Ascending aorta (tissue), 2 donors: Measurements from ENCODE around the gene STMN1. TPM values are rescaled to one million over a fixed set of nuclear protein-coding genes. Genes with fewer than 3 reads are reported as not detected.

Experiments
- DNase-seq, 2 donors: peaks; one replicate each; pipeline ENCODE4 v3.0.0-alpha.2; 2019; ENCODE audit warnings: low spot score in 2 of 2
- H3K27ac ChIP-seq, 2 donors: fragments of 200-600 bp; sonication (generic); one replicate each; pipeline ENCODE4 v1.5.1; 2016 to 2017; ENCODE audit warnings: mild to moderate bottlenecking in 1 of 2
- H3K27me3 ChIP-seq: fragments of 200-600 bp; sonication (generic); one replicate; pipeline ENCODE4 v1.5.1; 2017
- H3K36me3 ChIP-seq, 2 donors: fragments of 200-600 bp; sonication (generic); one replicate each; pipeline ENCODE4 v1.5.1; 2016
- H3K4me1 ChIP-seq, 2 donors: fragments of 200-600 bp; sonication (generic); one replicate each; pipeline ENCODE4 v1.5.1; 2016 to 2017; ENCODE audit warnings: mild to moderate bottlenecking in 1 of 2
- H3K4me3 ChIP-seq, 2 donors: fragments of 200-600 bp; sonication (generic); one replicate each; pipeline ENCODE4 v1.5.1; 2016 to 2017; ENCODE audit warnings: mild to moderate bottlenecking in 1 of 2
- H3K9me3 ChIP-seq, 2 donors: fragments of 200-600 bp; sonication (generic); one replicate each; pipeline ENCODE4 v1.5.1; 2016
- CTCF ChIP-seq, 3 experiments: fragments of 200-600 bp in 2 of 3; fragments of 450-650 bp in 1 of 3; sonication (generic) in 2 of 3; IDR thresholded peaks; one replicate each; pipeline ENCODE4 v1.5.1; 2016 to 2019; ENCODE audit warnings: antibody characterized with exemption in 3 of 3, mild to moderate bottlenecking in 1 of 3, moderate library complexity in 1 of 3
- intact Hi-C: fragments of 100-400 bp; cut with DNase I; formaldehyde crosslinking; loops from one replicate; pipeline ENCODE4 v1.15.1; 2023
- total RNA-seq: library from RNA; depleted of rRNA; stranded (reverse); fragments of >200 nt; gene quantifications from one replicate; pipeline ENCODE4 v1.1.0, GENCODE V29; 2016

STMN1 gene
- total RNA-seq, 1 donor from 2014 or later = 16.8 TPM

- no peak overlapping the region for H3K27ac ChIP-seq
- TF ChIP-seq CTCF (IDR thresholded peaks at IDR 0.05) = no peak
- intact Hi-C loops = no loop called here
Measured at GRCh38 chr1:25889470-25889869, 16.7 kb downstream of the STMN1 start.

GRCh38 chr1:25888426-25888987 is 17.7 kb downstream of the STMN1 start:
- no peaks in the 10 kb centered on the region for H3K36me3 ChIP-seq
- DNase-seq = no peak
- H3K4me1 ChIP-seq = peaks cover 3 to 14% of the 10 kb centered on the region in 2 donors
- no peaks in the 10 kb centered on the region for H3K27me3 ChIP-seq
- TF ChIP-seq CTCF (IDR thresholded peaks at IDR 0.05) = no peak
- H3K4me3 ChIP-seq = no peak overlapping the region
- no peaks in the 10 kb centered on the region for H3K9me3 ChIP-seq
- intact Hi-C loops = no loop called here
- no peak overlapping the region for H3K27ac ChIP-seq

More at GRCh38 chr1:25889470-25889869, 16.7 kb downstream of the STMN1 start:
- Histone ChIP-seq H3K4me1 (peaks cover 3 to 14% of the 10 kb centered on the region in 2 donors), H3K36me3 (no peaks in the 10 kb centered on the region), H3K4me3 (no peak overlapping the region), H3K27me3 (no peaks in the 10 kb centered on the region), H3K9me3 (no peaks in the 10 kb centered on the region)
- no peak for DNase-seq

- Histone ChIP-seq H3K9me3 (no peaks in the 10 kb centered on the region), H3K4me3 (no peak overlapping the region), H3K27ac (no peak overlapping the region), H3K4me1 (no peaks in the 10 kb centered on the region), H3K27me3 (no peaks in the 10 kb centered on the region), H3K36me3 (no peaks in the 10 kb centered on the region)
- no peak for DNase-seq
- intact Hi-C loops = no loop called here
- no peak for TF ChIP-seq CTCF (IDR thresholded peaks at IDR 0.05)
Measured at GRCh38 chr1:25885602-25886001, 20.6 kb downstream of the STMN1 start.

GRCh38 chr1:25881266-25881665 is 25.0 kb downstream of the STMN1 start:
- Histone ChIP-seq H3K4me3 (no peak overlapping the region), H3K27ac (no peak overlapping the region)

GRCh38 chr1:25880518-25880917 is 25.7 kb downstream of the STMN1 start:
- Histone ChIP-seq H3K27ac (no peak overlapping the region), H3K4me1 (peaks cover 0 to 4% of the 10 kb centered on the region in 2 donors), H3K27me3 (no peaks in the 10 kb centered on the region), H3K4me3 (no peak overlapping the region), H3K36me3 (no peaks in the 10 kb centered on the region), H3K9me3 (no peaks in the 10 kb centered on the region)
- DNase-seq = no peak
- intact Hi-C loops = no loop called here
- no peak for TF ChIP-seq CTCF (IDR thresholded peaks at IDR 0.05)

More at GRCh38 chr1:25881266-25881665, 25.0 kb downstream of the STMN1 start:
- DNase-seq = no peak
- Histone ChIP-seq H3K36me3 (no peaks in the 10 kb centered on the region), H3K27me3 (no peaks in the 10 kb centered on the region), H3K9me3 (no peaks in the 10 kb centered on the region), H3K4me1 (no peaks in the 10 kb centered on the region)
- intact Hi-C loops = no loop called here
- no peak for TF ChIP-seq CTCF (IDR thresholded peaks at IDR 0.05)

GRCh38 chr1:25879675-25880074 is 26.5 kb downstream of the STMN1 start:
- Histone ChIP-seq H3K4me1 (peaks cover 2 to 6% of the 10 kb centered on the region in 2 donors), H3K27ac (no peak overlapping the region), H3K27me3 (no peaks in the 10 kb centered on the region), H3K4me3 (no peak overlapping the region), H3K36me3 (no peaks in the 10 kb centered on the region), H3K9me3 (no peaks in the 10 kb centered on the region)
- TF ChIP-seq CTCF (IDR thresholded peaks at IDR 0.05) = no peak
- DNase-seq = no peak
- intact Hi-C loops = no loop called here
